Loucy (cell line): Measurements from ENCODE around the gene TSPAN32.
A peak's percentile ranks its signal among the peaks of the same experiment; 100 is the strongest.

Experiments used
- H2AFZ ChIP-seq: fragments of 200-600 bp; sonication (generic); 2 replicates; pipeline ENCODE4 v1.6.0; 2016; ENCODE audit warnings: antibody characterized with exemption, mild to moderate bottlenecking, low read length, moderate library complexity
- H3F3A ChIP-seq: fragments of 200-600 bp; 2 replicates; pipeline ENCODE4 v1.6.0; 2016; ENCODE audit warnings: antibody characterized with exemption, low read depth, mild to moderate bottlenecking
- H3K27me3 ChIP-seq: fragments of 200-600 bp; sonication (generic); 2 replicates; pipeline ENCODE4 v1.6.1; 2014; ENCODE audit warnings: low read length, mild to moderate bottlenecking; ENCODE audit not compliant: insufficient read depth, poor library complexity, severe bottlenecking
- H3K36me3 ChIP-seq: fragments of 200-600 bp; sonication (generic); 2 replicates; pipeline ENCODE4 v1.6.1; 2016; ENCODE audit warnings: low read length; ENCODE audit not compliant: insufficient read depth
- H3K4me1 ChIP-seq: fragments of 200-600 bp; sonication (generic); 2 replicates; pipeline ENCODE4 v1.5.1; 2014; ENCODE audit warnings: low read length, mild to moderate bottlenecking; ENCODE audit not compliant: insufficient read depth, poor library complexity, severe bottlenecking
- H3K4me2 ChIP-seq: fragments of 200-600 bp; sonication (generic); 2 replicates; pipeline ENCODE4 v1.6.0; 2014; ENCODE audit warnings: antibody characterized with exemption, low read length, low read depth, mild to moderate bottlenecking; ENCODE audit not compliant: poor library complexity, severe bottlenecking
- H3K4me3 ChIP-seq: fragments of 200-600 bp; sonication (generic); 2 replicates; pipeline ENCODE4 v1.5.1; 2014; ENCODE audit warnings: low read length, mild to moderate bottlenecking, mixed read lengths; ENCODE audit not compliant: poor library complexity, severe bottlenecking
- H3K79me2 ChIP-seq: fragments of 200-600 bp; sonication (generic); 2 replicates; pipeline ENCODE4 v1.6.1; 2014; ENCODE audit warnings: low read length; ENCODE audit not compliant: insufficient read depth
- H3K9ac ChIP-seq: fragments of 200-600 bp; sonication (generic); 2 replicates; pipeline ENCODE4 v1.6.0; 2014; ENCODE audit warnings: mild to moderate bottlenecking, low read depth, low read length, moderate library complexity; ENCODE audit not compliant: poor library complexity, severe bottlenecking
- H3K9me2 ChIP-seq: fragments of 200-600 bp; sonication (generic); replicated peaks from 2 replicates; pipeline ENCODE4 v1.6.1; 2016; ENCODE audit warnings: low read depth, low read length, mixed read lengths
- H3K9me3 ChIP-seq: fragments of 200-600 bp; sonication (generic); 2 replicates; pipeline ENCODE4 v1.6.1; 2014; ENCODE audit warnings: mild to moderate bottlenecking, antibody characterized with exemption, low read length, low read depth; ENCODE audit not compliant: insufficient read depth
- H4K20me1 ChIP-seq: fragments of 200-600 bp; sonication (generic); 2 replicates; pipeline ENCODE4 v1.6.0; 2014; ENCODE audit warnings: antibody characterized with exemption, low read length, mild to moderate bottlenecking; ENCODE audit not compliant: insufficient read depth, poor library complexity, severe bottlenecking
- CTCF ChIP-seq: fragments of 200-600 bp; sonication (generic); conservative IDR thresholded peaks from 2 replicates; pipeline ENCODE4 v1.5.1; 2014; ENCODE audit warnings: mild to moderate bottlenecking, antibody characterized with exemption, low read length
- EZH2phosphoT487 ChIP-seq: fragments of 200-600 bp; IDR thresholded peaks from 2 replicates; pipeline ENCODE4 v1.6.1; 2018; ENCODE audit warnings: antibody characterized with exemption, mild to moderate bottlenecking, moderate library complexity, borderline replicate concordance

Gene TSPAN32

GRCh38 chr11:2300290-2300935, 1.4 kb upstream of the TSPAN32 start:
- Histone ChIP-seq H3K4me1 (peaks cover 39% of the 10 kb centered on the region), H3K9me2 (no peaks in the 10 kb centered on the region), H3K4me2 (peak overlapping the region; percentile 96), H3K79me2 (peaks cover 63% of the 10 kb centered on the region), H3K27me3 (no peaks in the 10 kb centered on the region), H3K9me3 (no peaks in the 10 kb centered on the region), H2AFZ (no peak overlapping the region), H4K20me1 (peaks cover 13% of the 10 kb centered on the region), H3F3A (peaks cover 4% of the 10 kb centered on the region), H3K36me3 (peaks cover 9% of the 10 kb centered on the region; the same call in 1 of the 2 replicates), H3K9ac (peak overlapping the region; percentile 97), H3K4me3 (peak overlapping the region; percentile 90)
- no peak for TF ChIP-seq EZH2phosphoT487

GRCh38 chr11:2300936-2301630, 730 bp upstream of the TSPAN32 start:
- peaks cover 4% of the 10 kb centered on the region for H3F3A ChIP-seq
- H4K20me1 ChIP-seq, result peaks cover 13% of the 10 kb centered on the region
- no peaks in the 10 kb centered on the region for H3K27me3 ChIP-seq
- H3K4me3 ChIP-seq, result peak overlapping the region; percentile 90
- H3K4me1 ChIP-seq, result peaks cover 46% of the 10 kb centered on the region
- peaks cover 9% of the 10 kb centered on the region; the same call in 1 of the 2 replicates for H3K36me3 ChIP-seq
- H3K4me2 ChIP-seq, result peak overlapping the region; percentile 96
- 0 out of 2 replicates have a peak overlapping the region, but pooled peaks have one; percentile 2 for H2AFZ ChIP-seq
- no peaks in the 10 kb centered on the region for H3K9me3 ChIP-seq
- H3K9me2 ChIP-seq, result no peaks in the 10 kb centered on the region
- peaks cover 70% of the 10 kb centered on the region for H3K79me2 ChIP-seq
- peak overlapping the region; percentile 97 for H3K9ac ChIP-seq
- TF ChIP-seq EZH2phosphoT487, result no peak
- no peak for TF ChIP-seq CTCF

DNA sequence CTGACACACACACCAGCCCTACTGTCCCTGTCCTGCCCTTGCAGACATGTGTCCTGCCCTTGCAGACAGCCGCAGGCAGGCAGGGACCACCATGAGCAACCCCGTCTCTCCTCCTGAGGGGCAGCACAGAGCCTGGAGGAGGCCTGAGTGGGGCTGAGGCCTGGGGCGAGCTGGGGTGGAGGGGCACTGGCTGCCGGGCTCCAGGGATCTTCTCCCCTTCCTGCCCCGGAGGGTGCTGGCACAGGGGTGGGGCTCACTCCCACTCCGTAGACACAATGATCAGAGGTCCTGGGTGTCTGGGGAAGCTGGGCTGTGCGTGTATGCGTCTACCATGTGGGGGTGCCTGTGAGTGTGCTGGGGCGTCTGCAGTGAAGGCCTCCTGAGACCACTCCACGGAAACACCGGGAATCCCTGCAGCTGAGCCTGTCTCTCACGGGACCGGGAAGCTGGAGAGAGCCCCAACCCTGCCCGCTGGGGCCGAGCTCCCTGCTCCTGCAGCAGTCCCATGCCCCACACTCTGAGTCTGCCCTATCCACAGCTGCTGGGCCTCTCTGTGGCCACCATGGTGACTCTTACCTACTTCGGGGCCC, 588 bp downstream of the TSPAN32 start:
- Histone ChIP-seq H3K27me3 (no peaks in the 10 kb centered on the region), H3K79me2 (peaks cover 76% of the 10 kb centered on the region), H3K36me3 (peaks cover 5% of the 10 kb centered on the region; the same call in 1 of the 2 replicates), H3K4me1 (peaks cover 55% of the 10 kb centered on the region), H4K20me1 (peaks cover 17% of the 10 kb centered on the region), H2AFZ (no peak overlapping the region), H3F3A (peaks cover 7% of the 10 kb centered on the region), H3K4me2 (peak overlapping the region; percentile 96), H3K9me3 (no peaks in the 10 kb centered on the region), H3K4me3 (peak overlapping the region; percentile 90), H3K9me2 (no peaks in the 10 kb centered on the region), H3K9ac (peak overlapping the region; percentile 97)
- no peak for TF ChIP-seq EZH2phosphoT487
- peak; percentile 28; the same call in 1 of the 2 replicates for TF ChIP-seq CTCF
